GM19467 (cell line): Measurements from ENCODE around the gene CPAMD8.

Source experiments
- ATAC-seq: cut with Tn5 transposase; IDR thresholded peaks from one replicate; pipeline ENCODE4 v1.9.1; 2021; ENCODE audit warnings: mild to moderate bottlenecking, moderate library complexity; ENCODE audit not compliant: unreplicated experiment

The CPAMD8 gene

DNA sequence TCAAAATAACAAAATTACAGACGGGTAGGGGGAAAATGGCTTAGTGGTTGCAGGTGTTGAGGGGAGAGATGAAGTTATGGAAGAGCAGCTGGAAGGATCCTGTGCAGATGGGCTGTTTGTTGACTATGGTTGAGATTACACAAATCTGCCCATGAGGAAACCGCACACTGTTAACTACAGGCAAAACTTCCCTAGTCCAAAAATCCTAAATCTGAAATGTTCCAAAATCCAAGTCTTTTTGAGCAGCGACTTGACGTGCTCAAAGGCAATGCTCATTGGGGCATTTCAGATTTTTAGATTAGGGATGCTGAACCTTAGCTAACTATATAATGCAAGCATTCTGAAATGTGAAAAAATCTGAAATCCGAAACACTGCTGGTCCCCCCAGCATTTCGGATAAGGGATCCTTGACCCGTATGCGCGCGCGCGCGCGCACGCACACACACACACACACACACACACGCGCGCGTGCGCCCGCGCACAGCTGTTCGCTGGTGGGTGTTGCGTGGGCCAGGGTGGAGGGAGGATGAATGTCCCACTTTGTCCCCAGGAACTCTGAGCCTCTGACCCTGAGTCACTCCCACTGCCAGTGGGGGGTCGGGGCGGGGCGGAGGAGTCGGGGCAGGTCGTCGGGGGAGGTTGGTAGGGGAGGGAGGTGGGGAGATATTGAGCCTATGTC, 131.0 kb downstream of the CPAMD8 start:
- no peak for ATAC-seq

DNA sequence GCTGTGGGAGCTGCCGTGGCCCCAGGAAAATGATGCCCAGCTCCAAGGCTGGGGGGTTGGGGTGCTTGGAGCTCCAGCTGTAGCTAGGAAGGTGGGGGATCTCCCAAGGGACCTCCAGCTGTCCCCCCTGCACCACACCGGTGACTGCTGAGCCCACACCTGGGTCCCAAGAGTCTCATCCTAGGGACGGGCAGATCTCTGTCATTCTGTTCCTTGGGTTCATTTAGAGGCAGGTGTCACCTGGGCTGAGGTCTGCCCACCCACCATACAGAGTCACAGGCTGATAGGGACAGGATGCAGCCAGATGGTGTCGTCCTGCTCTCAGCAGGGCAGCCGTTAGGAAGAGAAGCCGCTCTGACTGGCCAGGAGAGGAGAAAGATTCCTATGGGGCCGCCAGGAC, 132.5 kb downstream of the CPAMD8 start:
- no peak for ATAC-seq

GRCh38 chr19:16893686-16893989, 133.0 kb downstream of the CPAMD8 start:
- ATAC-seq, result no peak

DNA sequence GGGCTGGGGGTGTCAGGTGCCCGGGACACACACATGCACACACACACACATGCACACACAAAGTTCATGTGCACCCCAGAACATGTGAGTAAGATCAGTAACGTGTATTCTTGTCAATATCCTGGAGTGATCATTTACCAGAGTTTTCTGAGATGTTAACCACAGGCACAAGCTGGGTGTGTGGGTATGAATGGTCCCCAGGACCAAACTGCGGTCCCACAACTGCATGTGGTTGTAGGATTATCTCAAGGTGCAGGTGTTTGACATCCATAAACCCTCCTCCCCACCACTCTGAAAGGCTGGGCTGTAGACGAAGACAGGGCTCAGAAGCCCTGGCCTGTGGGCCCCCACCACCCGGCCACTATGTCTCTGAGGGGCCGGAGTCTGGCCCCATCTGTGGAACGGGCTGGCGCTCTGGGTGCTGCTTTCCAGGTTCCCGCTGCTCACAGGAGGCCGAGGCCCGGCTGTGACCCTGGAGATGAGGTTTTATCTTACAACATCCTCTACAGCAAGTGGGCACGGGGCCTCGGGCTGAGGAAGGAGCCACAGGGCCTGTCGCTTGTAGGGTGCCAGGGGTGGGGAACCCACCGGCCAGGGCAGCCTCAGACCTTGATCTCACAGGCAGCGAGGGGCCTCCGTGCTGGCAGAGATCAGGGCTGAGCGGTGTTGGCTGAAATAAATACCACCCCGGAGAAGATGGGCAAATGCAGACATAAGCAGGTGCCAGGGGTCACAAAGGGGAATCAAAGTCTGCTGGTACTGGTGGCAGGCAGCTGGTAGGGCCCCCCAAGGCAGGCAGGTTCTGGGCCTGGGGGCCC, 133.5 kb downstream of the CPAMD8 start:
- ATAC-seq, result no peak

GRCh38 chr19:16892436-16892835, 134.2 kb downstream of the CPAMD8 start:
- ATAC-seq, result no peak

DNA sequence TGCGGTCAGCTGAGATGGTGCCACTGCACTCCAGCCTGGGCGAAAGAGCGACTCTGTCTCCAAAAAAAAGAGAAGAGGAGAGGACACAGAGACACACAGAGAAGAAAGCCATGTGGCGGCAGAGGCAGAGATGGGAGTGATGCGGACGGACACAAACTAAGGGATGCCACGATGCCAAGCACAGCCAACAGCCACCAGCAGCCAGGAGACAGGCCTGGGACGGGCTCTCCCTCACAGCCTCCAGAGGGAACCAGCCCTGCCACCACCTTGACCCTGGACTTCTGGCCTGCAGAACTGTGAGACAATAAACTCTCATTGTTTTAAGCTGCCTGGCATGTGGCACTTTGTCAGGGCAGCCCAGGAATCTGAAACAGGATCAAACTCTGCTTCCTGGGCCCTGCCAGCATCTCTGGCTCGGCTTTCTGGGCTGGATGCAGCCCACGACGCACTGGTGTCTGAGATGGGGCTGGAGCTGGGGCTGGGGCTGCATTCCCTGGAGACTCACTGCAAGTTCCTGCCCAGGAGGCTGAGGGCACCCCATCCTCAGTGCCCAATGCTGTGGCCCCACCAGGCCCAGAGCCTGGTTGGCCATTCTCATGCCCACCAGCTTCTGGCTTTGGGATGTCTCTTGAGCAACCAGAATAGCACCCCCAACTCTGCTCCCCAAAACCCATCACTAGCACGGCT, 134.8 kb downstream of the CPAMD8 start:
- no peak for ATAC-seq

- ATAC-seq, result no peak
These were observed 136.0 kb downstream of the CPAMD8 start for GRCh38 chr19:16890461-16891184.

DNA sequence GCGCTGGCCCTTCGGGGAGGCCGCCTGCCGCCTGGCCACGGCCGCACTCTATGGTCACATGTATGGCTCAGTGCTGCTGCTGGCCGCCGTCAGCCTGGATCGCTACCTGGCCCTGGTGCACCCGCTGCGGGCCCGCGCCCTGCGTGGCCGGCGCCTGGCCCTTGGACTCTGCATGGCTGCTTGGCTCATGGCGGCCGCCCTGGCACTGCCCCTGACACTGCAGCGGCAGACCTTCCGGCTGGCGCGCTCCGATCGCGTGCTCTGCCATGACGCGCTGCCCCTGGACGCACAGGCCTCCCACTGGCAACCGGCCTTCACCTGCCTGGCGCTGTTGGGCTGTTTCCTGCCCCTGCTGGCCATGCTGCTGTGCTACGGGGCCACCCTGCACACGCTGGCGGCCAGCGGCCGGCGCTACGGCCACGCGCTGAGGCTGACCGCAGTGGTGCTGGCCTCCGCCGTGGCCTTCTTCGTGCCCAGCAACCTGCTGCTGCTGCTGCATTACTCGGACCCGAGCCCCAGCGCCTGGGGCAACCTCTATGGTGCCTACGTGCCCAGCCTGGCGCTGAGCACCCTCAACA, 136.6 kb downstream of the CPAMD8 start:
- ATAC-seq, result no peak

- ATAC-seq, result no peak
These were observed 137.2 kb downstream of the CPAMD8 start for GRCh38 chr19:16889366-16889882.

DNA sequence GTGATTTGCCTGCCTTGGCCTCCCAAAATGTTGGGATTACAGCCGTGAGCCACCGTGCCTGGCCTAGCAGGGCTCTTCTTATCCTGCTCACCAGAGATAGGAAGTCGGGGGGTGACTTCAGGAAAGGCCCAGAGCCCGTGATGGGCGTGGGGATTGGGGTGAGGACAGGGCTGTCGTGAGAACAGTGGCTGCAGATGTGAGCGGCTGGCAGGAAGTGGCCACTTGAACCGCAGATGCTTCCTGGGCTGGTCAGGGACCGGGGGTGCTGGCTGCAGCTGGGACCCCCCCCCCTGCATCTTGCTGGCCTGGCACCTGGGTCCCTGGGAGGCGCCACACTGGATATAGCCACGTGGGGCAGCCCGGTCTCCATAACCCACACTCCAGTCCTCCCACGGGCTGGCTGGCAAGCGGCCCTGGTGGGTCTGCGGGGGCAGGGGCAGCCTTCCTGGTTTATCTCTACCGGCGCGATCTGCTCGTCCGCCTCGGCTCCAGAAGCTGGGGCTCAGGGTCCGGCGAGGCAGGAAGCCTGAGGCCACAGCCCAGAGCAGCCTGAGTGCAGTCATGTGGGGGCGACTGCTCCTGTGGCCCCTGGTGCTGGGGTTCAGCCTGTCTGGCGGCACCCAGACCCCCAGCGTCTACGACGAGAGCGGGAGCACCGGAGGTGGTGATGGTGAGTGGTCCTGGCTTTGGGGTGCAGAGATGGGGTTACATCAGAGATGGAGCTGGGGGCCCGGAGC, 137.8 kb downstream of the CPAMD8 start, which contains the start of gene F2RL3:
TSS of gene F2RL3 (plus strand) at position 371 of the 737 bp plus-strand sequence. CDS start at position 562, 191 bp downstream.
- peak; percentile 49 for ATAC-seq

- no peak for ATAC-seq
These were observed 139.0 kb downstream of the CPAMD8 start for GRCh38 chr19:16887353-16888265.

DNA sequence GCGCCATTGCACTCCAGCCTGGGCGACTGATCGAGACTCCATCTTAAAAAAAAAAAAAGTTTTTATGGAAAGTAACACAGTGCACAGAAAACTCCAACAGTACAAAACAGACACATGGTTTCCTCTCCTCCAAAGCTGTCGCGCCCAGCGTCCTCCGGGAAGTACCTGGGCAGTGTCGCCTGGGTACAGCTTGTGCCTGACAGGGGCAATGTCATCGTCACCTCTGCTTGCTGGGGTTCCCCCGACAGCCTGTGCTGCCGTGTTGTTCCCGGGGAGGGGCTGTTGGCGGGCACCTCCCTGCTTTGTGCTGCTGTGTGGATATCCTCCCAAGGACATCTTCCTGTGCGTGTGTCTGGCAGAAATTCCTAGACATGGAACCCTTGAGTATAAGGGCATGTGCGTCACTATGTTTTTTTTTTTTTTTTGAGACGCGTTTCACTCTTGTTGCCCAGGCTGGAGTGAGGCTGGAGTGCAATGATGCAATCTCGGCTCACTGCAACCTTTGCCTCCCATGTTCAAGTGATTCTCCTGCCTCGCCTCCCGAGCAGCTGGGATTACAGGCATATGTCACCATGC, 140.2 kb downstream of the CPAMD8 start:
- ATAC-seq, result no peak

GRCh38 chr19:16885166-16885565, 141.4 kb downstream of the CPAMD8 start:
- ATAC-seq, result no peak

- no peak for ATAC-seq
These were observed 143.1 kb downstream of the CPAMD8 start for GRCh38 chr19:16883522-16883921.

GRCh38 chr19:16882146-16882545, 144.5 kb downstream of the CPAMD8 start:
- no peak for ATAC-seq

DNA sequence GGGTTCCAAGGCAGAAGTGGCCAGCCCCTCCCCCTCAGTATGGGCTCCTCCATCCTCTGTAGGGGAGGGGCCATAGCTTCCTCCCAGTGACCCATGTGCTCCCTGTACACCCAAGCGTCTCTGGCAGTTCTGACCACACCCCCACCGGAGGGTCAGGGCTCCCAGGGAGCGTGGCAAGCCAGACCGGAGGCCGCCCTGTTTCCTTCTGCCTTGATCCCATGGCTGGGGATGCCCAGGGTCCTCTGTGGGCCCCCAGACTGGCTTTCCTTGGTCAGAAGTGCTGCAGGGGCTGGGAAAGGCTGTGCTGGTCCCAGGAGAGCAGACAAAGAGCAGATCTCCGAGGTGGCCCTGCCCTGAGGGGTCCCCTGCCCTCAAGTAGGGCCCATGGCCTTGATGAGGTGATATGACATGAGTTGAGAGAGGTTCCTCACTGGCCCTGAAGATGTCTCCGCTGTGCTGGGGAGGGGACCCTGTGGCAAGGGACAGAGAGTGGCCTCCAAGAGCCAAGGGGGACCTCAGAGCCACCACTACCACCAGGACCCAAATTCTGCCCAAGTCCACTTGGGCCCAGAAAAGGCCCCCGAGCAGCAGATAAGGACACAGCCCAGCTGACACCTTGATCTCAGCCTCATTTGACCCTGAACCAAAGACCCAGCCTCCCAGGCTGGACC, 145.6 kb downstream of the CPAMD8 start:
- ATAC-seq, result no peak

DNA sequence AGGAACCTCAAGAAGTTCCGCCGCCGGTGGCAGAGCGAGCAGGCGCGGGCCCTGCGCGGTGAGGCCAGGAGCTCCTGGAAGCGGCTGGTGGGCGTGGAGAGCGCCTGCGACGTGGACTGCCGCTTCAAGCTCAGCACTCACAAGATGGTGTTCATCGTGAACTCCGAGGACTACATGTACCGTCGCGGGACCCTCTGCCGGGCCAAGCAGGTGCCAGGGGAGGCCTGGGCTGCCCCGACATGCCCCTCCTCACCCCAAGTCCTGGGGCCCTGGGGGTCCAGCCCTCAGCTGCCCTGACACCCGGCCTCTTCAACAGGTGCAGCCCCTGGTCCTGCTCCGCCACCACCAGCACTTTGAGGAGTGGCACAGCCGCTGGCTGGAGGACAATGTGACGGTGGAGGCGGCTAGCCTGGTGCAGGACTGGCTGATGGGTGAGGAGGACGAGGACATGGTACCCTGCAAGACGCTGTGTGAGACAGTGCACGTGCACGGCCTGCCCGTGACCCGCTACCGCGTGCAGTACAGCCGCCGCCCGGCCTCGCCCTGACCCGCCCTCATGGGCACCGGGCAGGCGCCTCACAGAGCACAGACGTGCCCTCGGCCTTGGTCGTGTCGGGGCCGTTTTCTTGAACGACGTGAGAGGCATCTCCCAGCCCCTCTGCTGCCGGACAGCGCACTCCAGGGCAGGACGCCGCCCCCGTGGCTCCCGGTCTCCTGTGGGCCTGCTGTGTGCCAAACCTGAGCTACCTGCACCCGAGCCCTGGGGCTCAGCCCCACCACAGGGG, 148.2 kb downstream of the CPAMD8 start:
- ATAC-seq, result no peak
